Midbrain (tissue), 1 donor: ENCODE measurements around the gene UQCR11.

Experiments
- DNase-seq: peaks from one replicate; lab custom pipeline; 2025; lab: John Stamatoyannopoulos, UW

Gene UQCR11

DNA sequence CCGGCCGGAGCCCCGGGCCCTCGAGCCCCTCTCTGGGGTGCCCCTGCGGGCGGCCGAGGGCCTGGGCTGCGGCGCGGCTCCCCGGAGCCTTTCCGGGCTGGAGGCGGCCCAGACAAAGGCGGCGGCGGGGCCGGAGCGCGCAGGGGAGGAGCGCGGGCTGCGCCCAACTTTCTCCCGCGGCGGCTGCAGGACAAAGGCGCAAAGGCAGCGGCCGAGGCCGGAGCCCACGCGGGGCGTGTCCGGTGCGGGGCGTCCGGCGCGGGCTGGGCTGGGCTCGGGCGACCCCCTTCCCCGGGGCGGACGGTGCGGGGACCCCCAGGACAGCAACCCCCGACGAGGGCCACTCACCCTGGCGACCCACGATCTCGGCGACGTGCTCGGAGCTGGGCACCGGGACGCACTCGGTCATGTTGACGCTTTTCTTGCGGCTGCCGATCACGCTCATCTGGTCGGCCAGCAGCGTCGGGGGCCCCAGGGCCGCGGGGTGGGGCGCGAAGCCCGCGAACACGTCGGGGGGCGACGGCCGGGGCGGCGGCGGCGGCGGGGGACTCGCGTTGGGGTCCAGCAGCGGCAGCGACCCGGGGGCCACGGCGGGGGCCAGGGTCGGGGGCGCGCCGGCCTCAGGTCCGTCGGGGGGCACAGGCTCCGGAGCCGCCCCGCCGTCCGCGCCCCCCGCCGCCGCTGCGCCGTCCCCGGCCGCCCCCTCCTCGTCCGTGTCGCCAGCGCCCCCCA lies 38.0 kb downstream of the UQCR11 start:
- peak; percentile 31 for DNase-seq

DNA sequence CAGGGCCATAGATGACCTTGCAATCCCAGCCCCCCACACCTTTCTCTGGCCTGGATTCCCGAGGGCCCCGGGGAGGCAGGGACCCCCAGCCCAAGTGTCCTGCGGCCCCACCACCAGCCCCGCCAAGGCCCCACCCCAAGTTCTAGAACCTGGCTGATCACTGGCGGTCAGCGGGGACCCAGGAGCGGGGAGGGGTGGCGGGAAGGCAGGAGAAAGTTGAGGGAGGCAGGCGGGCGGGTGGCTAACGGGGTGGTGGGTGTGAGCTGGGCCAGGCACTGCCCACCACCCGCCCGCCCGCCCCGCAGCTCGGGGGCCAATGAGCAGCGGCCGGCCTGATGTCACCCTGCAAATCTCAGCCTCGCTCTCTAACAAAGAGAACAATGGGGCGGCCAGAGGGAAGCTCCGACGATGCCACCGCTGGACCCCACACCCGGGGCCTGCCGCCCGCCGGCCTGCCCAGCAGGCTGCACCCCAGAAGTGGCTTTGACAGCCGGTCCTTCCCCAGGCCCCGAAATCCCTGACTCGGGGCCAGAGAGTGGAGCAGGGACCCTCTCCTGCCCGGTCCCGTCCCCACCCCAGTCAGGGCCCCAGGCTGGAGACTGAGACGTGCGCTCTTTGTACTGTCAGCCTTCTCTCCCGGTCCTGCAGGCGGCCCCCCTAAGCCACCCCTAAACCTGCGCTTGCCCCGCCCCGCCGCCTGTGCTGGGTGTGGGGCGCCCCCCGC lies 38.7 kb downstream of the UQCR11 start:
- peak; percentile 86 for DNase-seq

DNA sequence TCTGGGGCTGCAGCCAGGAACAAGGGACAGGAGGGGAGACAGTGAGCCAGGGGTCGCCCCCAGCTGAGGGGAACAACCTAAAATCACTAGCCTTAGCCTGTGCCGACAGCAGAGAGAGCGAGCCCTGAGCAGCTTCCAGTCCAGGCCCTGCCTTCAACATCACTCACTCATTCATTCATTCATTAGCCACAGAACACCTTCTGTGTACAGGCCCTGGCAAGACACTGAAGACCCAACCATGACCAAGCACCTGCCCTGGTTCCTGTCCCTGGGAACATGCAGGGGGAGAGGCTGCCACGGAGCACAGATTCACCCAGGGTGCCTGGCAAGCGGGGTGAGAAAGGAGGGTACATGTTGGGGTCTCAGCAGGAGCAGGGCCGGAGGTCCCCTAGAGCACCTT lies 42.0 kb downstream of the UQCR11 start:
- no peak for DNase-seq

DNA sequence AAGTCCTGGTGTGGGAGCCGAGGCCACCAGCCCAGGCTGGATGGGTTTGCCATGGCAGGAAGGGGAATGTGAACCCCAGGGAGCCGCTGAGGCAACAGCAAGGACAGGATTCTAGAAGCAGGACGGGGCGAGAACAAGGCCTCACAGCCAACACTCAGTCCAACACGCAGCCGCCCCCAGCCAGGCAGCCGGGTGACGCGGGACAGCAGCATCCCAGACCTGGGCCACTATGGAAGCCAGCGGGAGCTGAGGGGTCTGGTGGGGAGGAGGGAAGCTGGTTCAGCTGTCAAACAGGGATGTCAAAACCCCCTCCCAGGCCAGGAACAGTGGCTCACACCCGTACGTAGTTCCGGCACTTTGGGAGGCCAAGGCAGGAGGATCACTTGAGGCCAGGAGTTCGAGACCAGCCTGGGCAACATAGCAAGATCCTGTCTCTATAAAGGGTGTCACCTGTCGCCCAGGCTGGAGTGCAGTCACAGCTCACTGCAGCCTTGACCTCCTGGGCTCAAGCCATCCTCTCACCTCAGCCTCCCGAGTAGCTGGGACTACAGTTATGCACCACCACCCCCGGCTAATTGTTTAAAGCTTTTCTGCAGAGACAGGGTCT lies 43.9 kb downstream of the UQCR11 start:
- DNase-seq = no peak

DNA sequence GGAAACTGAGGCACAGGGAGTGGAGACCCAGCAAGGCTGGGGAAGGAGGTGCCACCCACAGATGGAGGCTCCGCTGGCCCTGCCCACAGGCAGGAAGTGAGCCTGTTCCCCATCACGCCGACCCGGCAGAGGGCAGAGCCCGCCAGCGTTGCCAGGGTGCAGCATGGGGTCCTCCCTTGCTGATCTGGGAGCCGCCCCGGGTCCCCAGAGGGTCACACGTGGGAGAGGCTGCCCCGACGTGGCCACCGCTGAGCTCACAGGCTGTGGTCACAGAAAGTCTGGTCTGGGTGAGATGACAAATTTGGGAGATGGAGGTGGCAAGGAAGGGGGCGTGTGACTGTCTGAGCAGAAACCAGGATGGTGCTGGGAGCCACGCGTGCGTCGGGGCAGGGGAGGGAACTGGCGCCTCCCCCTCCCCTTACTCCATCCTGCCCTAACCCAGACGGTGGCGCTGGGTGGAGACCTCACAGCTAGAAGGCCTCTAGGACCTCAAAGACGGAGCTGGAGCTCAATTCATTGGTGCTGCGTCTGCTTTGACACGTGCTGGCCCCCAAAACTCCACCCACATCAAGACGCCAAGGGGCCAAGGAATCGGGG lies 44.9 kb downstream of the UQCR11 start:
- DNase-seq = no peak

DNA sequence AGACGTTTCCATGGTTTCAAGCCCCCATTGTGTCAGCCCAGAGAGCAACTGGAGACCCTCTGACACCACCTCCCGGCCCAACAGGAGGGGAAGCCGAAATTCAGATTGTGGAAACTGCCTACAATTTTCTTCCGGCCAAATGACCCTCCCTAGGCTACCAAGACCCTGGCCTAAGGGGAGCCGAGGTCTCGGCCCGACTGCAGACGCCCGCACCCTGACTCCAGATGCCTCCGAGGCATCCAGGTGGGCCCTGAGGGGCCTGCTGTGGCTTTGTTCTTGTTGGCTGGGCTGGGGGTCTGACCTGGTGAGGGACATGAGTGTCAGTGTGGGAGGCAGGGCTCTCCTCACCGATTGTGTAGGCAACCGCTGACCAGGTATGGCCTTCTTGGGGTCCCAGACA lies 46.7 kb downstream of the UQCR11 start:
- DNase-seq = no peak

DNA sequence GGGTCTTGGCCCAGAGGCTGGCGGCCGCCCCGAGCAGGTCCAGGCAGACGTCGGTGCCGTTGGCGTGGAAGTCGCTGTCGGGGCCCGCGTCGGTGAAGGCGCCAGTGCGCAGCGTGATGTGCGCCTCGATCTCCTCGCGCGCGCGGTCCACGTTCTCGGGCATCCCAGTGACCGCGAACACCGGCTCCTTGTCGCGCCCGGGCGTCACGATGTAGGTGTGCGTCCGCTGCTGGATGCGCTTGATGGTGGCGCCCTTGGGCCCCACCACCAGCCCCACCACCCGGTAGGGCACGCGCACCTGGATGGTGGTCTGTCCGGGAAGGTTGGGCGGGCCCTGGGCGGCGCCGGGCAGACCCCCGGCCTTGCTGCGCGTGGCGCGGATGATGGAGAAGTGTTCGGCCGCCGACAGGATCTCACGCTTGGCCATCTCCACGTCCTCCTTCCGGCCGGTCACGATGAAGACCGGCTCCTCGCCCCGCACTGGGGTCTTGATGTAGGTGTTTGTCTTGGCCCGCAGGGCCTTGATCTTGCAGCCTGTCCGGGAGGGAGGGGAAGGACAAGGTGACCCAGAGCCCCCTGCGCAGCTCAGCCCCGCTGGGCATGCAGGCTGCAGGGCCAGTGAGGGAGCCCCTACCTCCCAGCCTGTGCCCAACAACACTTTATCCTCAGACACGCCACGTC lies 48.7 kb downstream of the UQCR11 start:
- DNase-seq = no peak

DNA sequence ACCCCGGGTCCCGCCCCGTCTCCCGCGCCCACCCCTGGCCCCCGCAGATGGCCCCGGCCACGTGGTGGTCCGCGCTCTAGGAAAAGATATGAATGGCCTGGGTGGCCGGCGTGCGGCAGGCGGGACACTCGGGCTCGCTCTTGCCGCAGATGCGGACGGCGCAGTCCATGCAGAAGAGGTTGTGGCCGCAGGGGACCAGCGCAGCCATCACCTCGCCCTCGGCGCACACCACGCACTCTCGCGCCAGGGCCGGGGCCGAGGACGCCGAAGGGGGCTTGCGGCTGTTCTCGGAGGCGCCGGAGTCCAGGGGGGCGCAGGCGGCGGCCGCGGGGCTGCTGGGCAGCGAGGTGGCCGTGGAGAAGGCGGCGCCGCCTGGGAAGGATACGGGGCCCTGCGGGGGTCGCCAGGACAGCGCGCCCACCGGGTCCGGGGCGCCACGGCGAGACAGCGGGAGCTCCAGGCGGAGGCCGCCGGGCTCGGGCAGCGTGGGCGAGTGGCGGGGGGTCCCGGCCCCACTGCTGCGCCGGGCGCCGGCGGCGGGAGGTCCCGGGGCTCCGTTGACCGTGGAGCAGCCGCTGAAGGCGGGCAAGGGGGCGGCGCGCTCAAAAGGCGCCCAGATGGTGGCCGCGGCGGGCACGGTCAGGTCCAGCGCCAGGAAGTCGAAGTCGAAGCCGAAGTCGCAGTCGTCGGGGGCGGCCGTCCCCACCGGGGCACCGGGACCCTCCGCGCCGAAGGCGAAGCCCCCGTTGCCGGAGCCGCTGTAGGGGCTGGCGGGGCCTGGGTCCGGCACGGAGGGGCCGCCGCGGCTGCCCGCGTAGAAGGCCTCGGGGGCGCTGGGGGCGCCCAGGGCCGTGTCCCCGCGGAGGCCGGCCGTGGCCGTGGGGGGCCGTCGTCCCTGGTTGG lies 49.5 kb downstream of the UQCR11 start:
- no peak for DNase-seq

DNA sequence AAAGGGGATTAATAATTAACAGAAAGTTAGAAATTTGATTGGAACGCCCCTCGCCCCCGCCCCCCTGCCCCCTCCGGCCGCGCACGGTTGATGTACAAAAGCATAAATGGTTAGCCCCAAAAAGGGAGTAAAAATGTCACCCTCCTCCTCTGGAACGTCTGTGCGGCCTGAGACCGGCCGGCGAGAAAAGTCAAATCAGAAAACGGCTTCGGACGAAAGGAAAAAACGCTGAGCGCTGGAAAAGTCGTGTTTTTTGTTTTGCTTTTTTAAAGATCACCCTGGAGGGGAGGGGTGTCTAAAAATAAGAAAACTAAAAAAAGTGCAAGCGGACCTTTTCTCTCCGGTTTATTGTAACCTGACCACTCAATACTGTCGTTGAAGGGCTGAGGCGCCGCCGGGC lies 50.3 kb downstream of the UQCR11 start:
- DNase-seq = no peak

DNA sequence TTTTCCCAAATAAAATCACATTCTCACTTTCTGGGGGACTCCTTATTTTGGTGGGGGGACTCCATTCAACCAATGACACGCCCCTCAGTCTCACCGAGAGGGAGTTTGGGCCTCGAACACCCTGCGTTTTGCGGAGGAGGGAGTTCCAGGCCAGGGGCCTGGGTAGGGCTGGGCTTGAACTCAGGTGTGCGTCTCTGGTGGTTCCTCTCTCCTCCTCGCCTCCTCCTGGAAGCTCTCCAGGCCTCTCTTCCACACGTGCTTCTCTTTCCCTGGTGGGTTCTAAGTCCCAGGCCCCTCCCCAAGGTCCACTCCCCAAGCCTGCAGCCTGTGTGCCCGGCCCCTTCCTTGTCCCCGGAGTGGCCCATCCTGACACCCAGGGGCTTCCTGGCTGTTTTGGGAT lies 51.8 kb downstream of the UQCR11 start:
- no peak for DNase-seq

DNA sequence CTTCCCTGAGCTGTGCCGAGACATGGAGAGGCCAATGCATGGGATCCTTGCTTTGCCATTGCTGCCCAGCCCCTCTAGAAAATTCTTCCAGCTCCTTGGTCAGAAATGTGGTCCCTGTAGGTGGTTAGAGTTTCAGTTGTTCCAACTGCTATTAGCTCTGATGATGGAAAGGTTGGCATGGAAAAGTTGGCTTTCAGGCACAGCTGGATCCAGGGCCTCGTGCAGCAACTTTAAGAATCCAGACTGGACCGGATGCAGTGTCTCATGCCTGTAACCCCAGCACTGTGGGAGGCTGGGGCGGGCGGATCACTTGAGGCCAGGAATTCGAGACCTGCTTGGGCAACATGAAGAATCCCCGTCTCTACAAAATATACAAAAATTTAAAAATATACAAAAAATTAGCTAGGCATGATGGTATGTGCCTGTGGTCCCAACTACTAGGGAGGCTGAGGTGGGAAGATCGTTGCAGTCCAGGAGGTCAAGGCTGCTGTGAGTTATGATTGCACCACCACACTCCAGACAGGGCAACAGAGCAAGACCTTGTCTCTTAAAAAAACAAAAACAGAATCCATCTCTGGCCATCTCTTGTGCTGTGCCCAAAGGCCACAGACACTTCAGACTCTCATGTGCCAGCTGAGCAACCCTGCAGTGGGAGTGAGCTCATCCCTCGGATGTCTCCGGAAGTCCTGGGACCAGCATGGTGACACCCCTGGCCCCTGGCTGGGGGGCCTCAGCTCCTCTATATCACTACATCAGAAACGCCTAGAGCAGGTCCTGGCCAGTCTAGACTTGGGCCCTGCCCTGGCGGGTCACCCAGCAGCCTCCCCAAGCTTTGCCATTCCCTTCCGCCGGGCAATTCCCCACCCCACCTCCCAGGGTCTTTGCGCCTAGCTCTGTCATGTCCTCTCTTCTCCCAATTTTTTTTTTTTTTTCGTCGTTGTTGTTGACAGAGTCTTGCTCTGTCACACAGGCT lies 53.9 kb downstream of the UQCR11 start:
- DNase-seq = no peak

DNA sequence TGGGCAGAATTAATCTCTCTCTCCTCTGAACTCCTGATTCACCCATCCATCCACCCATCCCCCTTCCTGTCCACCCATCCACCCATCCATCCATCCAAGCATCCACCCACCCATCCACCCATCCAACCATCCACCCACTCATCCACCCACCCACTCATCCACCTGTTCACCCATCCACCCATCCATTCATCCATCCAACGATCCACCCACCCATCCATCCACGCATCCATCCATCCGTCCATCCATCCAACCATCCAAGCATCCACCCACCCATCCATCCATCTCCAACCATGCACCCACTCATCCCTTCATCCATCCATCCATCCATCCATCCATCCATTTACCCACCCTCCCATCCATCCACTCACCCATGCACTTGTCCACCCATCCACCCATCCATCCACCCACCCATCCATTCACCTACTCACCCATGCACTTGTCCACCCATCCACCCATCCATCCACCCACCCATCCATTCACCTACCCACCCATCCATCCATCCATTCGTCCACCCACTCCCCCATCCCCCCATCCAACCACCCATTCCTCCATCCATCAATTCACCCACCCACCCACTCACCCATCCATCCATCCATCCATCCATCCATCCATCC lies 55.8 kb downstream of the UQCR11 start:
- no peak for DNase-seq
